ENCODE measurements around the gene CDH13.

Gene CDH13

GRCh38 chr16:83586461-83587200 lies 959.9 kb downstream of the CDH13 start:
- no peak for DNase-seq (ENCODE audit: low read depth in 2 of 3, low spot score in 2 of 3)

- no peak for DNase-seq (ENCODE audit: low read depth in 2 of 3, low spot score in 2 of 3)
These were observed 960.4 kb downstream of the CDH13 start for GRCh38 chr16:83587201-83587600.

GRCh38 chr16:83588070-83588469 lies 961.3 kb downstream of the CDH13 start:
- DNase-seq (ENCODE audit: low read depth in 2 of 3, low spot score in 2 of 3): no peak

- no peak for DNase-seq (ENCODE audit: low read depth in 2 of 3, low spot score in 2 of 3)
These were observed 962.8 kb downstream of the CDH13 start for GRCh38 chr16:83589576-83589975.

- DNase-seq (ENCODE audit: low read depth in 2 of 3, low spot score in 2 of 3): no peak
These were observed 966.0 kb downstream of the CDH13 start for GRCh38 chr16:83592778-83593177.

GRCh38 chr16:83599789-83600462 lies 973.2 kb downstream of the CDH13 start:
- DNase-seq (ENCODE audit: low read depth in 2 of 3, low spot score in 2 of 3): no peak

DNA sequence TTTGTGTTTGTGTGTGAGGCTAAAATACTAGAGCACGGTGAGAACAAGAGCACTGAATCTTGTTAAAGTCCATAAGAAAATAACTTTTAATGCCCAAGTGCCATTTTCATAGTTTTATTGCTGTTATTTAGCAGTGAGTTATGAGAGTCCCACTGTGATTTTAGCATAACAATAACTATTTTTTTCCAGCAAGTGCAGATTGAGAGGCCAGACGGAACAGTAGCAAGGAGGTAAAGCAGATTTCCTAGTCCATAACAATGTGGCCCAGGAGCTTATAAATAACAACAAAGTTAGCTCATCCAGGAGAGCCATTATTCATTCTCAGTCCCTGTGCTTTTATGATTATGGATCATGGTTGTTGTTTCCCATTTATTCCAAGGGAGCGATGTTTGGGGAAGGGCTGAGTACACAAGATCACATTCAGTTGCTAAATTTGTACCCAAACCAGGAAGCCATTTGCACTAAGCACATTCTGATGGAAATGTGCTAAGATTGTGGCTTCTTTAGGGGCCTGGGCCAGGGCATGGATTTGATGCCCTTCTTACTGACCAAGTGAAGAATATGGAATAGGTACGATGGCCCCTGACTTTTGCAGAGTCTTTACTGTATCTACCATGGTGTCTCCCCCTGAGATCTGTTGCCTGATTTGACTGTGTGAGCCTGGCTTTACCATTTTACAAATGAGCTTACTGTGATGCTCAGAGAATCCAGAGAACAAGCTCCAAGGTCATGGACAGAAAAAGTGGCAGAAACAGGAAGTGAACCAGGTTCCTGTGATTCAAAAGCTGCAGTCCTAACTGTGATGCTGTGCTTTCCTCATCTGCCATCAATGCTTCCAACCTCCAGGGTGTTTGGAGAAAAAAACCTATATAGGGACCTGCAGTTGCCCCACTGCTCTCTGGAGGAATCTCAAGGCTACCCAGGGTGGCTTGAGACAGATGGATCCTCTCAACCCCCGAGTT lies 976.3 kb downstream of the CDH13 start:
- no peak for DNase-seq (ENCODE audit: low read depth in 2 of 3, low spot score in 2 of 3)

- DNase-seq (ENCODE audit: low read depth in 2 of 3, low spot score in 2 of 3): no peak
These were observed 977.2 kb downstream of the CDH13 start for GRCh38 chr16:83603723-83604570.

GRCh38 chr16:83606486-83607030 lies 979.8 kb downstream of the CDH13 start:
- no peak for DNase-seq (ENCODE audit: low read depth in 2 of 3, low spot score in 2 of 3)

DNA sequence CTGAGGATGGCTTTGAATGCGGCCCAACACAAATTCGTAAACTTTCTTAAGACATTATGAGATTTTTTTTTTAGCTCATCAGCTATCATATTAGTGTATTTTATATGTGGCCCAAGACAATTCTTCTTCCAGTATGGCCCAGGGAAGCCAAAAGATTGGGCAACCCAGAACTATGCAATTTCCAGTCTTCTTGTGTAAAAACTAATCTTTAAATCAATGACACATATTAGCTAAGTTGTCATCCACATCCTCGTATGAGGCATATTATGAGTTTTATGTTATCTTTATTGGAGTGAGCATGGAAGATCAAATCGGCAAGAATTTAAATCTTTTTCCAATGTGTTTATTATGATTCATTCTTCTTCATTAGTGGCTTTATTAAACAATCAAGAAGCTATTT lies 982.4 kb downstream of the CDH13 start:
- DNase-seq (ENCODE audit: low read depth in 2 of 3, low spot score in 2 of 3): no peak

DNA sequence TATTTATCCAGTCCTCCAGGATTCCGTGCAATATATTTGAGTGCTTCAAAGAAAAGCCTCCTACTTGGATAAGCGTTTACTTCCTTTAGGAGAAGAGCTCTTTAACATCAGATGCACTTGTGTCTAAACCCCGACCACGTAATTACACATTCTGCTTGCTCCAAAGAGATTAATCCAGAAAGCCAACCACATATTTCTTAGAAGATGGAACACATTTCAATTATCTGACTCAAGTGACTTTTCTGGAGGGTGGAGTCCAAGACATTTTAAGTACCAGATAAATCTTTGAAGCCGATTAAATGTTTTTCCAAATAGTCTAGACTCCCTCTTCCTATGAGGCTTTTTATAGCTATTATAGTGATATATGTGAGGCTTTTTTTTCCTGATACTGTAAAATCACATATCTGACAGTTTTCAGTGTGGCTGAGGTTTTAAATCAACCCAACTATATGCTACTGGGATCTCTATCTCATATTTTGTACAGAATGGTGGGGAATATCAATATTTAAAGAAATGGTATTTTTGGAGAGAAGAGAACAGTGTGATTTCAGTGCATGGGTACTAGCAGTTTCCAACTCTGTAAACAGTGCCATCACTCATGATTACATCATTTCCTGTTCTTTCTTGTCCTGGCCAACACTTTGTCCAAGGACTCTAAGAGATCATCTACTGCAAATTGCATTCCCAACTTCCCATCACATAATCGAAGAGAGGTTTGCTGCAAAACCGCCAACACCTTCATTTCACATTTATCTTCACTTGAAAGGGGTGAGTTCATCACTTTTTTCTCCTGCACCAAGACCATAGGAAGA lies 988.6 kb downstream of the CDH13 start:
- DNase-seq (ENCODE audit: low read depth in 2 of 3, low spot score in 2 of 3): no peak

DNA sequence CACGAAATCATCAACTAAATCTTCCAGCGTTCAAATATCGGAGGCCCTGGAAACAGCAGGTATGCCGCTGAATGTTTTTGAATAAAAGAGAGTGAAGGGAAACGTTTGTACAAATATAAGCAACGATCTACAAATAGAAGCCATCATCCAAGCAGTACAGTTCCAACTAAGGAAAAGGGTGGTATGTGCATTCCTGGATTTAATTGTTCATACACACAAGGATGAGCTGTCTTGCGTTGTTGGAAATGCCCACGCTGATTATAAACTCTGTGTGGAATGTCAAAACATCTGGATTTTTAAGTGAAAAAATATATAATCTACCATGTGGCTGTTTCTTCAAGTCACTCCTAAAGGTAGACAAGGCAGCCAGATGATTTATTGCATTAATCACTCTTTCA lies 989.2 kb downstream of the CDH13 start:
- no peak for DNase-seq (ENCODE audit: low read depth in 2 of 3, low spot score in 2 of 3)

DNA sequence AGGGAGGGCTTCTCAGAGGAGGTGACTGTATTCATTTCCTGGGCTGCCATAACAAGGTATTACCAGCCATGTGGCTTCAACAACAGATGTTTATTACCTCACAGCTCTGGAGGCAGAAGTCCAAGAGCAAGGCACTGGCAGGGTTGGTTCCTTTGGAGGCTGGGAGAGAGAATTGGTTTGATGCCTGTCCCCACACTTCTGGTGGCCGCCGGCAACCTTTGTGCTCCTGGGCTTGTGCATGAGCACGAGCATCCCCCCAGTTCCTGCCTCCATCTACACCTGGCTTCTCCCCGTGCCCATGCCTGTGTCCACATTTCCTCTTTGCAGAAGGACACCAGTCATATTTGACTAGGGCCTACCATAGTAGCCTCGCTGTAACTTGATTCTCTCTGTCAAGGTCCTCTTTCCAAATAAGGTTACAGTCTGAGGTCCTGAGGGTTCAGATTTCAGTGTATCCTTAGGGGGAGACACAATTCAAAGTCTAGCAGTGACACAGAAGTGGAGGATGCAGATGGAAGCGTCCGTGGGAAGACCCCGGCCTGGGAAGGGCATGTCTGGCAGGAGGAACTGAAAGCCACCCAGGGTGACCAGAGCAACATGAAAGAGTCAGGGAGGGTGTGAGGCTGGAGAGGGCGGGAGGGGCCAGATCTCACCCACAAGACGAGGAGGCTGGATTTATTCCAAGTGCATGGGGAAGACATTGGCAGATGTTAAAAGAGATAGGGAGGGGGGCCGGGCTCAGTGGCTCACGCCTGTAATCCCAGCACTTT lies 992.8 kb downstream of the CDH13 start:
- DNase-seq (ENCODE audit: low read depth in 2 of 3, low spot score in 2 of 3): no peak

GRCh38 chr16:83622010-83622409 lies 995.2 kb downstream of the CDH13 start:
- DNase-seq (ENCODE audit: low read depth in 2 of 3, low spot score in 2 of 3): no peak

DNA sequence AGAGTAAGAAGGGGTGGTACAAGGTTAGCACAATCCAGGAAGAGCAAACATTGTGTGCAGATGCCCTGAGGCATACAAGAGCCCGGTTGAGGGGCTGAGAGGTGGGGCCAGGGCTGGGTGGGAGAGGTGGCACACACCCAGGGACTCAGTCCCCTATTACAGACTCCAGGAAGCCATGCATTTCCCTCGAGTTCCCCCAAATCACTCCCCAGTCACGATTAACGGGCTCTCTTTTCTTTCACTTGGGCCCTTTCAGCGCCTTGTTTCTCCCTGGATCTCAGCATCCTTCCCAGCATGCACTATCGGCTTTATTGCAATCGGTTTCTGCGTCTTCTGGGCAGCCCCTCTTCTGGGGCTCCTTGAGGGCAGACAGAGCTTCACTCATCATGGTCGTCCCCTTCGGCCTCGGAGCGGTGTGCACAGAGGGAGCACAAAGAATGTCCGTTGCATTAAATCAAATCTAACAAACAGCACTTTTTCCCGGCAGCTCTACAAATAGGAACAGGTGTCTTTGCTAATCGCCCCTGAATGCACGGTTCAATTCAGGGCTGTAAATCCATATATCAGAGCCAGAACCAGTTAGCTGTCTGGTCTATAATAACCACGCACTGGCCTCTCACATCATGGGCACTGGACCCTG lies 996.4 kb downstream of the CDH13 start:
- no peak for DNase-seq (ENCODE audit: low read depth in 2 of 3, low spot score in 2 of 3)

- no peak for DNase-seq (ENCODE audit: low read depth in 2 of 3, low spot score in 2 of 3)
These were observed 997.1 kb downstream of the CDH13 start for GRCh38 chr16:83623892-83624291.

GRCh38 chr16:83624429-83625120 lies 997.8 kb downstream of the CDH13 start:
- no peak for DNase-seq (ENCODE audit: low read depth in 2 of 3, low spot score in 2 of 3)

DNA sequence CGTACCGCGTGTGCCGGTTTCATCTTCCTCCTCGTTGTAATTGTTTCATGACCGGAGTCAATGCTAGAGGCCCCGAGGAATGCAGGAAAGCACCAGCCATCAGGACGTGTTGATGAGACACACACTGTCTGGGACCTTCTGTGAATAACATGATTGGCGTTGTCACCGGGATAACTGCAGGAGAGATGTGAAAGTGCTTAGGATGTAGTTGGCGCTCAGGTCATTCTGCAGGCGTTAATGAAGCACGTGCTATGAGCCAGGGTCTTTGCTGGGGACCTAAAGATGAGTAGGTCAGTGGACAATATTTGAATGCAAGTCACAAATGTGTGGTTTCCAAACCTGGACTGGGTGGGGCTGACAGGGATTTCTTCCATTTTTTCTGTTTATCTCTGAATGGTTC lies 999.4 kb downstream of the CDH13 start:
- no peak for DNase-seq (ENCODE audit: low read depth in 2 of 3, low spot score in 2 of 3)

Data from activated CD8-positive, alpha-beta memory T cell treated with anti-CD3 and anti-CD28 coated beads for 48 hours (primary cell).